RPMI7951 (cell line): ENCODE measurements around the gene PIP5K1C. TPM values are rescaled to one million over a fixed set of nuclear protein-coding genes. Genes with fewer than 3 reads are reported as not detected.

Experiments
- DNase-seq: peaks from one replicate; pipeline ENCODE4 v3.0.0-alpha.2; 2012; ENCODE audit warnings: low read depth
- total RNA-seq: library from RNA; depleted of rRNA; stranded (reverse); fragments of >200 nt; shearing (Covaris generic); gene quantifications from 2 replicates; pipeline ENCODE4 v1.2.3, GENCODE V29; 2014

PIP5K1C gene
- total RNA-seq, 1 experiment from 2014 or later = 13.1 TPM

DNA sequence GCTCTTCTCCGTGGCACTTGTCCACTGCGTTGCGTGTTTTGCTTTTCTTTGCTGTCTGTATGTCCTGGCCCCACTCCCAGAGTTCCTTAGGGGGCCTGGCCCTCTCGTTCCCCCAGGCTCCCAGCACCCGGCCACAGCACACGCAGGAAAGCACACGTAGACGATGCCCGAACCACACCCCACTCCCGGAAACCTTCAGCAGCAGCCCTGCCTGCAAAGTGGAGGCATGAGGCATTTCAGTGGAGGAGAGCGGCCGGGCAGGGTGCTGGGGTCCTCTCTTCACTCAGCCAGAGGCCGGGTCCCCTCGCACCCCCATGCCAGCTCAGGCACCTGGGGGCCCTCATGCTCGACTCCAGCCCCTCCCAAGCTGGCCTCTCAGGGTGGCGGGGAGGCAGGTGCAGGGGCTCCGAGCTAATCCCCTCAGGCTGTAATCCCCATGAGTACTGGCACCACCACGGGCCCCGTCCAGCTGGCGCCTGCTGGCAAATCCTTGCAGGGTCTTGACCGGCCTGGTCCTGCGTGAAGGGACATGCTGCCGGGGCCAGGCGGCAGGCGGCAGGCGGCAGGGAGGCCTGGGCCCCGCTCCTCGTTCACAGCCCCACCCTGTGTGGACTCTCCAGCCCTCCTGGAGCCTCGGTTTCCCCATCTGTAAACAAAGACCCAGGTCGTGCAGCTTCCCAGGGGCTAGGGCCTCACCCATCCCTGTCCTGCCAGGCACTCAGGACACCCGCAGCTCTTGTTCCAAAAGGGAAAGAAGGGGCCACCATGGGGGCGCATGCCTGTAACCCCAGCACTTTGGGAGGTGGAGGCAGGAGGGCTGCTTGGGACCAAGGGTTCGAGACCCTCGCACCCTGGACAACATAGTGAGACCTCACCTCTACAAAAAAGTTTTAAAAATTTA lies 7.0 kb downstream of the PIP5K1C start:
- DNase-seq = no peak

- no peak for DNase-seq
Observed at GRCh38 chr19:3692141-3693024, 7.9 kb downstream of the PIP5K1C start.

DNA sequence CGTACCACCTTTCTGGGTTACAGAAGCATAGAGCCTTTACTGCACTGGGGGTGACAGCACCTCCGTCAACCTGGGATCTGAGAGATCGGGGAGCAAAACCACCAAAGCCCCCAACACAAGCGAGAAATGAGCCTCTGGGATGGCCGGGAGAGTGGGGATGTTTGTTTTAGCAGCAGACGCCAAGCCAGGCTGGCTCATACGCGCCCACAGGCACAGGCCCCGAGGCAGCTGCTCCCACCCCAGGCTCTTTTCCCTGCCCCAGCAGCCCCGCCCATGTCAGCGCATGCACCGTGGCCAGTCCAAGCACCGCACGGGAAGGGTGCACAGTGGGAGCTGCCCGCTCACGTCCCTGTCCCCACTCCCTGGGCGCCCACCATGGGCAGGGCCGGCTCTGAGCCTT lies 8.5 kb downstream of the PIP5K1C start:
- no peak for DNase-seq

DNA sequence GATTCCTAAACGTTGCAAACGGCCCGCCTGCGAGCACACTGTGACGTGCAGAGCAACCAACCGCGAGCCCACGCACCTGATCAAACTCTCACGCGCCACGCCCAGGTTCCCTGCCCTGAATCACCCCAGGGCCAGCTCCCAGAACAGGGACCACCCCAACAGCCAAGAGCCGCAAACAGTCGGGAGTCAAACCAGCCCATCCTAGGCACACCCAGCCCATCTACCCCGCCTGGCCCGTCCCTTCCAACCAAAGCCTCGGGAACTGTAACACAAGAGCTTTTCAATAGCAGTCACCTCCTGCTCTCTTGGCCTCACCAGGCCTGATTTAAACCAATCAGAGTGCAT lies 8.9 kb downstream of the PIP5K1C start:
- DNase-seq = no peak

GRCh38 chr19:3690551-3691371 lies 9.5 kb downstream of the PIP5K1C start:
- no peak for DNase-seq

DNA sequence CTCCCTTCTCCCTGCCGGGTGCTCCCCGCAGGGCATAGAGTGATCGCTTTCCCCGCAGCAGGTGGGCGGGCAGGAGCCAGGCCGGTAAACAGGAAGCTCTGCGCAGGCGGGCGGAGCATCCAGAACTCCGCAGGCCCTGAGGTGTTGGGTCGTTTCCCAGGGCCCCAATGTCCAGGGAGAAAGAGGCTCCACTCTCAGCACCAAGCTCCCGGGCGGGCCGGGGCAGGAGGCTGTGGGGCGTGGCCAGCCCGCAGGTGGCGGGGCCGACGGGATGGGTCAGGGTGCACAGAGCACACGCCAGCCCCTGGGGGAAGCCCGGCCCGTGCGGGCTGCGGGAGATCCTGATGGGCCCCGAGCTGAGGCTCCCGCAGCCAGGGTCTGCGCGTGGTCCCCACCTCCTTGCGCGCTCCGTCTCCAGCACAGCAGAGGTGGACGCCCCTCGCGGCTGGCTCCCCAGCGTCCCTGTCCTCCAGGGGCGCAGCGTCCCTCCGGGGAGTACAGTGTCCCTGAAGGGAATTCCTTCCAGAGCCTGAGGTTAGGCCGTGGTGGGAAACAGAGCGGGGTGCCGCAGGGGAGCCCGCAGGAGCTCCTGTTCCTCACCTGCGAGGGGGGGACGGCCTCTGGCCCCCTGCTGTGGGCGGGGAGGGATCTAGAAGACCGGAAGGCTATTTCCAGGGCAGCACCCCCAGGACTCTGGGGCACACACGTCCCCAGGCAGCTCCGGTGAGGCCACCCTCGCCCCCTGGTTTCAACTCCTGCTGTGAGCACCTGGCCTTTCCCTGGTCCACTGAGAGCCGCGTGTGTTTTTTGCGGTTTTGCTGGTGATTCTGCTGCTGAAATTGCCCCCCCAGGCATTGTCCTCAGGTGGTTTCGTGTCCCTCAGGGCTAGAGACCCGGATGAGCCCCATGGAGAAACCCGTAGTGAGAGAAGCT lies 12.2 kb downstream of the PIP5K1C start:
- no peak for DNase-seq

- DNase-seq = no peak
Observed at GRCh38 chr19:3687393-3687773, 12.9 kb downstream of the PIP5K1C start.

DNA sequence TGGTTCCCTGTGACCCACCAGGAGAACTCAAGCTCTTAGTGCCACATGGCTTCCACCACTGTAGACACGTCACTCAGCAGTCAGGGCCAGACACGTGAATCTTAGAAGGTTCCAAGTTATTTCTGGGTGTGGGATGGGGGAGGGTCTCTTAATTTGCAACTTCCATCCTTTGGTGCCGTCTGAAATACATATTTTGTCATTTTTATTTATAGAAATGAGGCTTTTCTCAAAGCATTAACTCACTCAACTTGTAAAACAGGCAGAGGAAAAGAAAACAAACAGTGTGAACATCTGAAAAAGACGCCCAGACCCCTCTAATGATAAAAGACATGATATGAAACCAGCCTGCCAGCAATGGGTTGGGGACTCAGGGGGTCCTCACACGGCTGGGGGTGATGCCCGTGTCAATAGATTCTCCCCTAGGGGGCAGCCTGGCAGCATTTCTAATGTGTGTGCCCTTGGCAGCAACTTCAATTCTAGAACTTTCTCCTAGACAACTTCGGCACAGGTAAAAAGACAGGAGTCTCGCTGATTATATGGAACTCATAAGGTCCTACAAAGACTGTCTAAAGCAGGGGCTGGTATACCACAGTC lies 15.4 kb downstream of the PIP5K1C start:
- DNase-seq = no peak

DNA sequence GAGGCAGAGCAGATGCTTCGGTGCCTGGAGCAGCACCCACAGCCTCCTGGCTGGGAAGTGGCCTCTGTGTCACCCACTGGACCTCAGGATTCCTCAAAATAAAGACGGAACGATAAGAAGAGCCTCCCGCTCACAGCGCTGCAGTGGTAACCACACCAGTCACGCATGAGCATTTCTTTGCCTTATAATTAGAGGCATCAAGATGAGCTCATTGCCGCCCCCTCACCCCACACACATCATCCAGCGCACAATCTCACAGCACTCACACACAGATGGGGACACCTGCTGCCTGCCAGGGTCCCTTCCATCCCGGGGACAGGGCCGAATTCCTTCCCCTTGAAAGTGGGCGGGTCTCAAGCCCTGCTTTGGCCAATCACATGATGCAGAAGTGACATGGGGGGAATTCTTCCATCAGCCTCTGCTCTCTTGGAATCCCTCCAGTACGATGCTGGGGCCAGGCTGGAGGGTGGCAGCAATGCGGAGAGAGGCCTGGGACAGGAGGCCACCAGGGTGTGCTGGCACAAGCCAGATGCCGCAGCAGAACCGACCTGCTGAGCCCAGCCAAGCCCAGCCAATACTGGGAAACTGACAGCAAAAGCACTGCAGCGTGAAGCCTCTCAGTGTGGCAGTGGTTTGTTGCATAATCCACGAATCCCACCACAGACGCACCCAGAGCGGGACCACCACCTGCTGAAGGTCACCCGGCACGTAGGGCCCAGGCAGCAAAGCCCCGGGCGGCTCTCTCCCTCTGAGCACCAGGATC lies 16.0 kb downstream of the PIP5K1C start:
- DNase-seq = no peak

DNA sequence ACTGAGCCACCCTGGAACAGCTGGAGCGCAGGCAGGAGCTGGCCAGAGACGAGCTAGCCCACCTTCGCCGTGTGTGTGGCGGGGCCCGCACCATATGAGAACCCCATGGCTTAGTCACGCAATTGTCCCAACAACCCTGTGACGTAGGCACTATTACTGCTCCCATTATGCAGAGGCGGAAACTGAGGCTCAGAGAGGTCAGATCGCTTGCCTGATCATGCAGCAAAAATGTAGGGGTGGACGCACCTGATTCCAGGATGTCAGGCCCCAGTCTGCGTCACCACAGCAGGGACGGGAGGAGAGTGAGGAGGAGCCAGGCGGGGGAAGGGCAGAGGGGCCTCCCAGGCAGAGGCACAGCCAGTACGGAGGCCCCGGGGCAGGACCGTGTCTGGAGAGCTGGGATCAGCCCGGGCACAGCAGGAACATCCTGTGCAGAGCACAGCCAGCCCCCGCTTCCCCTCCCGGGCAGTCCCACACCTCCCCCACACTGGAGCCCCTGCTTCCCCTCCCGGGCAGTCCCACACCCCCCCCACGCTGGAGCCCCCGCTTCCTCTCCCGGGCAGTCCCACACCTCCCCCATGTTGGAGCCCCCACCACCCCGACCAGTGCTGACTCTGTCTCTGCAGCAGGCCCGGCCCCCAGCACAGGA lies 16.7 kb downstream of the PIP5K1C start:
- DNase-seq = no peak

- DNase-seq = no peak
Observed at GRCh38 chr19:3682741-3683404, 17.4 kb downstream of the PIP5K1C start.

DNA sequence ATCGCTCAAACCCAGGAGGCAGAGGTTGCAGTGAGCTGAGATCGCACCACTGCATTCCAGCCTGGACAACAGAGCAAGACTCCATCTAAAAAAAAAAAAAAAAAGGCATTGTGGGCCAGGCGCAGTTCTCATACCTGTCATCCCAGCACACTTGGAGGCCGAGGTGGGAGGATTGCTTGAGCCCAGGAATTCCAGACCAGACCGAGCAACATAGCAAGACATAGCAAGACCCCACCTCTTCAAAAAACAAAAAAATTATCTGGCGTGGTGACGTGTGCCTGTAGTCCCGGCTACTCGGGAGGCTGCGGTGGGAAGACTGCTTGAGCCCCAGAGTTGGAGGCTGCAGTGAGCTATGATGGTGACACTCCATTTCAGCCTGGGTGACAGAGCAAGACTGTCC lies 18.0 kb downstream of the PIP5K1C start:
- DNase-seq = no peak

- DNase-seq = no peak
Observed at GRCh38 chr19:3680939-3681338, 19.3 kb downstream of the PIP5K1C start.

DNA sequence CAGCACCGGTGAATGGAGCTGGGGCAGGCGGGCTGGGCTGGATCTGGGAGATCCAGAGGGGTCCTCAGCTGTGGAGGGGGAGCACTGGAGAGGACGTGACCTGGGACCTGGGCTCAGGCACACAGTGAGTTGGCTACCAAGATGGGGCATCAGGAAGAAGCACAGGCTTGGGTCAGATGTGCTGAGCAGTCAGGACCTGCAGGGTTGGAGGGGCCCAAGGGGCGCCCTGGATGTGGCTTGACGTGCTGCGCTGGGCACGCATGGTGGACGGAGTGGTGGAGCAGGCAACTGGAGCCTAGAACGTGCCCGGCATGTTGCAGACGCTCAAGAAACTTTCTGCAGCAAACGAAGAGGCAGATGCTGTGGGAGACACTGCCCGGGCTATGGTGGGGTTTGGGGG lies 20.7 kb downstream of the PIP5K1C start:
- no peak for DNase-seq

GRCh38 chr19:3679138-3679537 lies 21.1 kb downstream of the PIP5K1C start:
- no peak for DNase-seq

DNA sequence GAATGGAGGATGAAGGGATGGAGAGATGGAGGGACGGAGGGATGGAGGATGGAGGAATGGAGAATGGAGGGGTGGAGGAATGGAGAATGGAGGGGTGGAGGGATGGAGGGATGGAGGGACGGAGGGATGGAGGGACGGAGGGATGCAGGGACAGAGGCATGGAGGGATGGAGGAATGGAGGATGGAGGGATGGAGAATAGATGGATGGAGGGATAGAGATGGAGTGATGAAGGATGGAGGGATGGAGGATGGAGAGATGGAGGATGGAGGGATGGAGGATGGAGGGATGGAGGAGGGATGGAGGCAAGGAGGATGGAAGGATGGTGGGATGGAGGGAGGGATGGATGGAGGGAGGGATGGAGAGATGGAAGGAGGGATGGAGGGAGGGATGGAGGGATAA lies 22.1 kb downstream of the PIP5K1C start:
- DNase-seq = no peak

- DNase-seq = no peak
Observed at GRCh38 chr19:3674784-3675543, 25.3 kb downstream of the PIP5K1C start.
